Activated CD8-positive, alpha-beta T cell treated with anti-CD3 and anti-CD28 coated beads for 36 hours (primary cell): ENCODE results near the gene SDCBP2. TPM values are rescaled to one million over a fixed set of nuclear protein-coding genes. Genes with fewer than 3 reads are reported as not detected.

ENCODE experiments used
- ATAC-seq: fragments of 200-7000 bp; cut with Tn5 transposase; one replicate; pipeline ENCODE4 v1.10.0; 2021; ENCODE audit warnings: mild to moderate bottlenecking, moderate library complexity
- CTCF ChIA-PET: fragments of 350-600 bp; sonication (Branson Sonifier 250); formaldehyde crosslinking; loops from one replicate; lab custom pipeline; 2021; ENCODE audit warnings: antibody characterized with exemption; lab: Charles Lee
- POLR2A ChIA-PET: fragments of 350-600 bp; sonication (Branson Sonifier 250); formaldehyde crosslinking; loops from one replicate; lab custom pipeline; 2021; ENCODE audit warnings: antibody characterized with exemption; lab: Charles Lee
- DNase-seq: peaks from one replicate; pipeline ENCODE4 v3.0.0-alpha.2; 2020
- H3K27ac Mint-ChIP-seq: one replicate; pipeline ENCODE4 v1.8.0; 2021; ENCODE audit warnings: mild to moderate bottlenecking, mixed read lengths
- H3K27me3 Mint-ChIP-seq: one replicate; pipeline ENCODE4 v1.8.0; 2021; ENCODE audit warnings: mixed read lengths
- H3K36me3 Mint-ChIP-seq: one replicate; pipeline ENCODE4 v1.8.0; 2021; ENCODE audit warnings: low read depth, mixed read lengths
- H3K4me1 Mint-ChIP-seq: one replicate; pipeline ENCODE4 v1.8.0; 2021; ENCODE audit warnings: low read depth, mixed read lengths
- H3K4me3 Mint-ChIP-seq: one replicate; pipeline ENCODE4 v1.8.0; 2021; ENCODE audit warnings: mild to moderate bottlenecking, moderate library complexity, mixed read lengths
- H3K9me3 Mint-ChIP-seq: one replicate; pipeline ENCODE4 v1.8.0; 2021; ENCODE audit warnings: mixed read lengths
- intact Hi-C: fragments of 100-400 bp; cut with micrococcal nuclease; formaldehyde crosslinking; loops from one replicate; pipeline ENCODE4 v1.10.0; 2022
- total RNA-seq, 2 experiments: library from RNA; stranded (reverse); gene quantifications; one replicate each; pipeline ENCODE4 v1.2.3, GENCODE V29; 2021
- TF ChIP-seq, protein P1 (sequence below): fragments of 200-600 bp; IDR thresholded peaks from one replicate; pipeline ENCODE4 v1.8.0; 2022; ENCODE audit warnings: antibody characterized with exemption, mild to moderate bottlenecking

Gene SDCBP2
- total RNA-seq, 2 experiments from 2014 or later = 3.0 to 3.7 TPM

DNA sequence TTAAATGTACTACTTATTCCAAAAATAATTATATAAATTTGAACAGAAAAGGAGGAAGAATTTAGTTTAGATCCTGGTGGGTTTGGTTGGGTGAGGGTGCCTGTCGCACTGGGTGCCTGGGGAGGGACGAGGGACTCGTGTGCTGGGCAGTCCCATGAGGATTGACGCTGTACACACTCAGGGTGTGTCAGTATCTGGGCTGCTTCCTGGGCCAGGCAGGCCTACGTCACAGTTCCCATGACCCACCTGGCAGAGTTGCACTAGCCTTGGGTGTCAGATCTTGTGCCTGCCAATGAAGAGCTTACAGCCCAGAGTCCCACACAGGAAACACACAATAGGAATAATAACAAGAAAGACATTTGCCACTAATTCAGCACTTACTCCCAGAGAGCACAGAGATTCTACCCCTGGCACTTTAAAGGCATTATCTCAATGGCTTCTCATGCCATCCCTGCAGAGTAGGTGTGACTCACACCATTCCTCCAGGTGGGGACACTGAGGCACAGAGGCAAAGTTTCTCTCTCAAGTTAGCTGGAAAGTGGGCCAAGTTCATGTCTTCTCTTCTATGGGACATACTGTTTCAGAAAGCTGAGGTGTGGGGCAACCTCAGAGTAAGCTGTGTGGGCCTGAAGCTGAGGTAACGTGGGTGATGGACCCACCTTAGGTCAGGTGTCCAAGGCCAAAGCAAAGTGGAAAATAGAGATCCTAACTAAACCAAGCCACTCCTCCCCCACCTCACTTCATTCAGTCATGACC lies 1.3 kb upstream of the SDCBP2 start:
- peaks cover 38% of the 10 kb centered on the region for H3K4me1 Mint-ChIP-seq
- H3K4me3 Mint-ChIP-seq = peak overlapping the region; percentile 3
- no peaks in the 10 kb centered on the region for H3K27me3 Mint-ChIP-seq
- ATAC-seq (peak; percentile 50), DNase-seq (peak; percentile 66)
- H3K9me3 Mint-ChIP-seq = no peaks in the 10 kb centered on the region
- peaks cover 40% of the 10 kb centered on the region for H3K36me3 Mint-ChIP-seq
- ChIA-PET CTCF (interaction anchor here (0.9 to 1.3 kb wide), 2 partner anchors 61 to 107 kb away, joined by 3 to 4 read pairs; no protein-coding TSS in a partner anchor), POLR2A (interaction anchor here (1.5 kb wide), 1 partner anchor 50 kb away, joined by 4 read pairs; no protein-coding TSS in a partner anchor)
- peak overlapping the region; percentile 93 for H3K27ac Mint-ChIP-seq
- TF ChIP-seq, protein P1, sequence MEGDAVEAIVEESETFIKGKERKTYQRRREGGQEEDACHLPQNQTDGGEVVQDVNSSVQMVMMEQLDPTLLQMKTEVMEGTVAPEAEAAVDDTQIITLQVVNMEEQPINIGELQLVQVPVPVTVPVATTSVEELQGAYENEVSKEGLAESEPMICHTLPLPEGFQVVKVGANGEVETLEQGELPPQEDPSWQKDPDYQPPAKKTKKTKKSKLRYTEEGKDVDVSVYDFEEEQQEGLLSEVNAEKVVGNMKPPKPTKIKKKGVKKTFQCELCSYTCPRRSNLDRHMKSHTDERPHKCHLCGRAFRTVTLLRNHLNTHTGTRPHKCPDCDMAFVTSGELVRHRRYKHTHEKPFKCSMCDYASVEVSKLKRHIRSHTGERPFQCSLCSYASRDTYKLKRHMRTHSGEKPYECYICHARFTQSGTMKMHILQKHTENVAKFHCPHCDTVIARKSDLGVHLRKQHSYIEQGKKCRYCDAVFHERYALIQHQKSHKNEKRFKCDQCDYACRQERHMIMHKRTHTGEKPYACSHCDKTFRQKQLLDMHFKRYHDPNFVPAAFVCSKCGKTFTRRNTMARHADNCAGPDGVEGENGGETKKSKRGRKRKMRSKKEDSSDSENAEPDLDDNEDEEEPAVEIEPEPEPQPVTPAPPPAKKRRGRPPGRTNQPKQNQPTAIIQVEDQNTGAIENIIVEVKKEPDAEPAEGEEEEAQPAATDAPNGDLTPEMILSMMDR = no peak
- intact Hi-C loops = no loop called here

DNA sequence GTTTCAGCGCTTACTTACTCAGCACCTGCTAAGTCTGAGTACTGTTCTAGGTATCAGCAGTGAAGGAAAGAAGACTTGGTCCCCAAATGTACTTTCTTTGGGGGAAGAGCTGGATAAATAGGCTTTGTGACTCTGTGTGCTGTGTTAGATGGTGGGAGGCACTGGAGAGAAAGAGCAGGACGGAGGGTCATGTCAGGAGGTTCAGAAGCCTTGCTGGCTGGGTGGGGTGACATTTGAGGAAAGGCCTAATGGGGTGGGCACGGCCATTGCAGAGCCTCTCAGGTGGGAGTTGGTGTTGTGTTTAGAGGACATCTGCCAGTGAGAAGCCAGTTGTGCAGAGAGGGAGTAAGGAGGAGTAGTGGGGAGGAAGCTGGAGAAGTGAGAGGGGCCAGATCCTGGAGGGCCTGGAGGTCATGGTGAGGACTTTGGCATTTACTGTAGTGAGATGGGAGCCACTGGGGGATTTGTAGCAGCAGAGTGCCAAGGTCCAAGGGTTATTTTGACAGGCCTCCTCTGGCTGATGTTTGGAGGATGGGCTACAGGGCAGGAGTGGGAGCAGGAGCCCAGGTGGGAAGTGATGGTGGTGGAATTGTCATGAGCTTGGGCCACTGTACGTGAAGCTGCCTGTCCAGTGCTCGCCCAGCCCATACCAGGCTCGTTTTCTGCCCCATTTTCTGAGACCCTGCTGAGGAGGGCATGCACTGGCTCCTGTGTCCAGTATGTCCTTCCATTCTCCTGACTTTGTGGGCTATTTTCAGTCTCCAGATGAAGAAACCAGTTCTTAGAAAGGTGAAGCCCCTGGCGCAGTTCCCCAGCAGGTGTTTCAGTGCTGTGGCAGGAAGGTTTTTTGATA lies 886 bp downstream of the SDCBP2 start:
- ATAC-seq = no peak
- ChIA-PET CTCF (interaction anchor here (0.9 to 3.1 kb wide), 6 partner anchors 15 to 200 kb away, joined by 3 to 9 read pairs (median 4); partner anchors contain the start of gene NSFL1C), POLR2A (interaction anchor here (0.7 to 1.5 kb wide), 6 partner anchors 42 to 337 kb away, joined by 3 to 4 read pairs (median 3); no protein-coding TSS in a partner anchor)
- peaks cover 29% of the 10 kb centered on the region for H3K36me3 Mint-ChIP-seq
- intact Hi-C loops = loop anchor here (5.0 kb wide), 3 partner anchors 34 to 64 kb away; partner anchors contain the start of gene FKBP1A
- no peak for DNase-seq
- H3K27ac Mint-ChIP-seq = peak overlapping the region; percentile 19
- H3K9me3 Mint-ChIP-seq = no peaks in the 10 kb centered on the region
- H3K4me1 Mint-ChIP-seq = peaks cover 32% of the 10 kb centered on the region
- no peak overlapping the region for H3K4me3 Mint-ChIP-seq
- TF ChIP-seq, protein P1 = no peak
- H3K27me3 Mint-ChIP-seq = no peaks in the 10 kb centered on the region

DNA sequence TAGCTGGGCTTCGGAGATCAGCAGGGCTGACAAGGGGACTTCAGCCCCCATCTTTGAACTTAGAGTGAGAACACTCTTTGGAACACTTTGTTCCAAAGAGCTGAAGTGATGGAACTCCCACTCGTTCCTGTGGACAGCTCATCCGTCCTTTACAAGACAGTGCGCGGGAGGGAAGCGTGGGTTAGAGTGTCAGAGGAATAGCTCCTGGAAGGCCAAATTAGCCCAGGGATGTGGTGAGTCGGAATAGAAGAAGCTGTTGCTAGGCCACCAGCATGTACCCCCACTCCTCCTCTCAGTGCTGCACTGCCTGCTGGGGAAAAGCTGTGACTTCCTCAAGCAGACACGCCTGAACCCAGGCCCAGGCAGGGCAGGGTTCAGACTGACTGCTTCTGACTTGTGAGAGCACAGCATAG lies 1.7 kb downstream of the SDCBP2 start:
- Mint-ChIP-seq H3K4me1 (peaks cover 26% of the 10 kb centered on the region), H3K9me3 (no peaks in the 10 kb centered on the region), H3K27ac (no peak overlapping the region), H3K36me3 (peaks cover 22% of the 10 kb centered on the region), H3K27me3 (no peaks in the 10 kb centered on the region), H3K4me3 (no peak overlapping the region)
- CTCF ChIA-PET = interaction anchor here (0.9 to 3.1 kb wide), 5 partner anchors 14 to 201 kb away, joined by 3 to 9 read pairs (median 3); no protein-coding TSS in a partner anchor
- POLR2A ChIA-PET = interaction anchor here (0.7 to 1.5 kb wide), 6 partner anchors 18 to 1329 kb away, joined by 3 to 4 read pairs (median 3); no protein-coding TSS in a partner anchor
- intact Hi-C loops = loop anchor here (5.0 kb wide), 3 partner anchors 35 to 65 kb away; partner anchors contain the start of gene FKBP1A
- TF ChIP-seq, protein P1 = no peak
- ATAC-seq (no peak), DNase-seq (peak; percentile 26)

DNA sequence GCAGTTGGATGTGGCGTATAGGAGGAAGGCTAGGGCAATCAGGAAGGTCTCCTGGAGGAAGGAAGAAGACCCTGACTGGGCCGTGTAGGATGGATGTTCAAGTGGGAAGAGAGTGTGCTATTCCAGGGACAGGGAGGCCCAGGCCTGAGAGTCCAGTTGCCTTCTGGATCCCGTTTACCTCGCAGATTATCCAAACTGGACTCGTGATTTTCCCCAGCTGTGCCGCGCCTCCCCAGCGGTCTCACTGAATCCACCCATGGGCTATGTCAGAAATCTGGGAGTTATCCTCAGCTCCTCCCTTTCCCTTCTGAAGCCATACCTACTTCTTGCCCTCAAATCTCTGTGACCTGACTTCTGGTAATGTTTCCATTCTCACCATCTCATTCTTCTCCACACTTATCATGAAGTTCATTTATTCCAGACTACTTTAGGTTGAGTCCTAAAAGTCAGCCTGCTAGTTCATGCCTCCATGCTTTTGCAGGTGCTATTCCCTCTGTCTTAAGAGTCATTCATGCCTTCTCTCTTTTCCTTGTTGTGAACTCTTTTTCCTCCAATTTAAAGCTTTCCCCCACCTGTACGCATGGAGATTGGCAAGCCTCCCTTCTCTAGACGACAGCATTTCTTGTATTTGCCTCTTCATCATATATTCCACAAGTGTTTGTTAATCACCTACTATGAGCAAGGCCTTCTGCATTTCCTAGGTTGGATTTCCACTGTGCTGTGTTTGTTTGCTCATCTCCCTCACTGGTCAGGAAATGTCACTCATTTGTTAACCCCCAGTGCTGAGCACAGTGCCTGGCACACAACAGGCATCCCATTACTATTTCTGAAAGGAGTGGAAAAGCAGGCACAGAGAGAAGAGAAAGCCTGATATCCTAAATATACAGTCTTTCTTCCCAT lies 2.7 kb downstream of the SDCBP2 start:
- no peaks in the 10 kb centered on the region for H3K9me3 Mint-ChIP-seq
- H3K27me3 Mint-ChIP-seq = no peaks in the 10 kb centered on the region
- DNase-seq (no peak), ATAC-seq (no peak)
- intact Hi-C loops = loop anchor here (5.0 kb wide), 3 partner anchors 36 to 66 kb away; partner anchors contain the start of gene FKBP1A
- no peak overlapping the region for H3K27ac Mint-ChIP-seq
- TF ChIP-seq, protein P1 = no peak
- ChIA-PET POLR2A (interaction anchor here (0.6 to 2.3 kb wide), 16 partner anchors 10 to 522 kb away, joined by 3 to 11 read pairs (median 4); no protein-coding TSS in a partner anchor), CTCF (interaction anchor here (0.9 to 5.0 kb wide), 4 partner anchors 13 to 61 kb away, joined by 3 to 36 read pairs (median 6); no protein-coding TSS in a partner anchor)
- peaks cover 16% of the 10 kb centered on the region for H3K36me3 Mint-ChIP-seq
- no peak overlapping the region for H3K4me3 Mint-ChIP-seq
- peaks cover 25% of the 10 kb centered on the region for H3K4me1 Mint-ChIP-seq
